Activated T-cell treated with anti-CD3 and anti-CD28 coated beads for 24 hours (primary cell): ENCODE results near the gene UBTD1.
A peak's percentile ranks its signal among the peaks of the same experiment; 100 is the strongest.
"Not testable (repeated sequence)": the region's sequence is repeated elsewhere in the genome, so short reads cannot be mapped to it uniquely, and the experiment has no call there.

Experiments used
- DNase-seq: peaks from one replicate; pipeline ENCODE4 v3.0.0-alpha.2; 2020; ENCODE audit warnings: low read depth

The UBTD1 gene, protein sequence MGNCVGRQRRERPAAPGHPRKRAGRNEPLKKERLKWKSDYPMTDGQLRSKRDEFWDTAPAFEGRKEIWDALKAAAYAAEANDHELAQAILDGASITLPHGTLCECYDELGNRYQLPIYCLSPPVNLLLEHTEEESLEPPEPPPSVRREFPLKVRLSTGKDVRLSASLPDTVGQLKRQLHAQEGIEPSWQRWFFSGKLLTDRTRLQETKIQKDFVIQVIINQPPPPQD

DNA sequence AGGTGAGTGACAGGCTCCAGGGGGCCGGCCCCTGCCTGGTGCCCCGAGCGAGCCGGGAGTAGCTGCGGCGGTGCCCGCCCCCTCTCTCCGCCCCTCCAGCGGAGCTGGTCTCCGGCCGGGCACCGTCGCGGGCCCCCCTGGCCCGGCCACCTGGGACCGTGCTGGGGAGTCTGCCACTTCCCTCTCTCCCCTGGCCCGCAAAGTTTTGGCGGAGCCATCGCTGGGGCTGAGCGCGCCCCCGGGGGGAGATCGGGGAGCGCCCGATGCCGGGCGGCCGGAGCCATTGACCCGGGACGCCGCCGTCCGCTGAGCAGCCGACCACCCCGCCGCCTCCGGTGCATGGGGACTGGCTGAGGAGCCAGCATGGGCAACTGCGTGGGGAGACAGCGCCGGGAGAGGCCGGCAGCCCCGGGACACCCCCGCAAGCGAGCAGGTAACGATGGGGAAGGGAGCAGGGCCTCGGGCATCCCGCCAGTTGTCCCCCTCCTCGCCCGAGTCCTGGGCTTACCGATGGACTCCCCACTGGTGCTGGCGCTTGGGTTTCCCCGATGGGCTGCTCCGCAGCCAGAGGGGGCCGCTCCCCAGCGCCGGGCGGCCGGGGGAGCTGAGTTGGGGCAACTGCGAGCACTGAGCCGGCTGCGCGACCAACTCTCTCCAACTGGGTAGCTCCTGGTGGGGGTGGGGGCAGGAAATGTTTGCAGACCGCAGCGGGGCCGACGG is at the start of gene UBTD1:
TSS of gene UBTD1 (plus strand) at position 84 of the 720 bp plus-strand sequence. CDS start at position 364, 280 bp downstream.
- DNase-seq, result peak; percentile 19

DNA sequence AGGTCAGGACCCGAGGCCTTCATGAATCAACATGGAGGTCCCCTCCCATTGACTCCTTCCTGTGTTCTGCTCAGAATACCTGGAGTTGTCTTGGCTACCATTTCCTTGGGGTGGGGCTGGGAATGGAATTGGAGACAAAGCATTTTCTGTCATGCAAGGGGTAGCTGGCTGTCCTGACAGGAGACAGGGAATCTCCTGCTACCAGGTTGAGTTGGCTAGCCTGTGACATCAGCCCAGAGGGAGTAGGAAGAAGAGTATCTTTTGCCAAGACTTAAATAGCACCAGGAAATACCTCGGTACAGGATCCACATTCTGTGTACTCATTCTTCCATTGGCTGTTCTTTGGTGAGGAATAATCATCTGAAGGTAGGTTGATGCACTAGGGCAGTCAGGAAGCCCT is 47.9 kb upstream of the UBTD1 start:
- DNase-seq, result no peak

DNA sequence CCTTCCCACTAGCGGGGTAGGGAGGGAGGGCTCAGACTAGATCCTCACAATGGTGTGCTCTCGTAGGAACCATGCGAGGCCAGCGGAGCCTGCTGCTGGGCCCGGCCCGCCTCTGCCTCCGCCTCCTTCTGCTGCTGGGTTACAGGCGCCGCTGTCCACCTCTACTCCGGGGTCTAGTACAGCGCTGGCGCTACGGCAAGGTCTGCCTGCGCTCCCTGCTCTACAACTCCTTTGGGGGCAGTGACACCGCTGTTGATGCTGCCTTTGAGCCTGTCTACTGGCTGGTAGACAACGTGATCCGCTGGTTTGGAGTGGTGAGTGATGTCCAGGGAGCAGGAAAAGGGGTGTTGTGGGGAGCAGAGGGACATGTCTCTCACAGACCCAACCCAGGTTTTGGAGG is 47.1 kb upstream of the UBTD1 start:
- no peak for DNase-seq

DNA sequence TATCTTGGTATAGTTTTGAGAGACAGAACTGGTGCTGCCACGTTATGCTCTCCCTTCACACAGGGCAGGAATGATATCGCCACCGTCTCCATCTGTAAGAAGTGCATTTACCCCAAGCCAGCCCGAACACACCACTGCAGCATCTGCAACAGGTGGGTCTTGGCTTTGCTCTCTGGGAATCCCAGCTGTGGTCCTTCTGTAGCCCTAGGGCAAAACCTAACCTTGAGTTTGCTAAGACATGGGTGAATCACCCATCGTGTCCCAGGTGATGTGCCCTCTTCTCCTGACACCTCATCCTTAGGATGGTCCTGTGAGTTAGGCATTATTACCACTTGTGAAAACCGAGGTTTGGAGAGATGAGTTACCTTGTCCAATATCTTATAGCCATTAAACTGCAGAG is 46.4 kb upstream of the UBTD1 start:
- no peak for DNase-seq

DNA sequence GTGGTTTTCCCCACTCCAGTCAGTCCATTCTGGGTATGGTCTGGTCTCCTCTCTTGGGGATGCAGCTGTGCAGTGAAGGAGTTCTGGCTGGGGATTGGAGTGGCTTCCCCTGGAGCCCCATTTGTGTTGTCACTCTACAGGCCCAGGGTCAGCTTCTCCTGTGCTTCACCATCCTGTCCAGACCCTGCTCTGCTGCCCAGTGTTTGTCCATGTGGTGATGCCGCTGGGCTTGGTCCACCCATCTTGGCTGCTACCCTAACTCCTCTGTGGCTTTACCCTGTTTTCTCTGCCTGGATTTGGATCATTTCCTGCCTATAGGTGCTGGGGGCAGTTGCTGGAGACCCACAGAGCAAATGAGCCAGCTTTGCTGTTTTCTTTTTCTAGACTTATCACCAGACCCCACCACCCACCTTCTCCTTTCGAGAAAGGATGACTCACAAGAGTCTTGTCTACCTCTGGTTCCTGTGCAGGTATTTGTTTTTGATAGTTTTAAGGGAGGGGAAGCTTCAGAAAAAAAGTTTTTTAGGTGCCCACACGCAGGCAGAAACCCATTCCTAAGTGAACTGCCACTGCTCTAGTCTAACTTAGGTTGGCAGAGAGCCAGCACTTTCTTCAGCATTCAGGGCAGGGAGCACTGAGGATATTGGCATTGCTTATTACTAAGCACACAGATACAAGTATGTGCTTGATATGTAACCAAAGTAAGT is 44.2 kb upstream of the UBTD1 start:
- peak; percentile 23 for DNase-seq

DNA sequence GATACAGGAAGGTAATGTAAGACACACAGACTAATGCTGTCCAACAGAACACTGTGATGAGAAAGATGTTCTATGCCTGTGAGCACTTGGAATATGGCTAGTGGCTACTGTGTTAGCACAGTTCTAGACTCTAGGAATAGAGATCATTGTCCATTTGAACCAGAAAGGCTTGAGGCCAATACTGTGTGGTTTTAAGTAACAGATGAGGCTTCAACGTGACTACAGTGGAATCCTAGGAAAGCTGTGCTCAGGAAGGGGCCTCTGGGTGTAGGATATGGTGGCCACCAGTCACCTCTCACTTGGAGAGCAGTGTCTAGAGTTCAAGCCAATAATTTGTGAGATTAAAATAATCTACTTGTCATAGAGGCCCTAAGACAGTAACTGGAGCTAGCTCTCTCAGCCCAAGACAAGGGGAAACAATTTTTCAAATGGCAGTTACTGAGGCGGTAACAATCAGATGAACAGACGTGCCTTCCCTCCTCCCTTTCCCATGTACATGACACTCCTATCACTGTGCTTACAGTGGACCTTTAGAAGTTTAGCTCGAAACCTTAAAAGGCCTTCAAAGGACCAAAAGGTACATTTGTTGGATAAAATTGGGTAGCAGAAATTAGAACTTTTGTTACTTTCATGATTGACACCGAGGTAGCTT is 42.6 kb upstream of the UBTD1 start:
- no peak for DNase-seq

DNA sequence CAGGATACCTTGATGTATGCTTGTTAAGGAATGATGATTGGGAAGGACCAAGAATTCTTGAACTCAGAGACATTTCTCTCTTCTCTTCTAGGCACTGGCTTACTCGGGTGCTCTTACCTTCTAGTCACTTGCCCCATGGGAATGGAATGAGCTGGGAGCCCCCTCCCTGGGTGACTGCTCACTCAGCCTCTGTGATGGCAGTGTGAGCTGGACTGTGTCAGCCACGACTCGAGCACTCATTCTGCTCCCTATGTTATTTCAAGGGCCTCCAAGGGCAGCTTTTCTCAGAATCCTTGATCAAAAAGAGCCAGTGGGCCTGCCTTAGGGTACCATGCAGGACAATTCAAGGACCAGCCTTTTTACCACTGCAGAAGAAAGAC is 42.0 kb upstream of the UBTD1 start:
- no peak for DNase-seq

DNA sequence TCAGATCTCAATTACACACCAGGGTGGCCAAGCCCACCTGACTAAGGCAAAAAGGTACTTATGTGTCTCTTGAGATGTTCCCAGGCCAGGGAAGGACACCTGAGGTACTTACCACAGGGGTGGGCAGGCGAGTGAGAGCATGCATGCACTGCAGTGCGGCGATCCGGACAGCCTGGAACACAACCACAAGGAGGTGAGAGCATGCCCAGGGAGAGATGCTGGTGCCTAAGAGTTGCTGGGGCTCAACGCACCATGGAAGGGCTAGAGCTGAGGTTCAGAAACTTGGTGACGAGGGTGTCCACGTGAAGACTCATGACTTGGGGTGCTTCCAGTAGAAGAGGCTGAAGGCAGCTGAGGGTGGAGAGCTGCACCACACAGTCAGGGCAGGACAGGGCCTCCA is 39.6 kb upstream of the UBTD1 start:
- no peak for DNase-seq

DNA sequence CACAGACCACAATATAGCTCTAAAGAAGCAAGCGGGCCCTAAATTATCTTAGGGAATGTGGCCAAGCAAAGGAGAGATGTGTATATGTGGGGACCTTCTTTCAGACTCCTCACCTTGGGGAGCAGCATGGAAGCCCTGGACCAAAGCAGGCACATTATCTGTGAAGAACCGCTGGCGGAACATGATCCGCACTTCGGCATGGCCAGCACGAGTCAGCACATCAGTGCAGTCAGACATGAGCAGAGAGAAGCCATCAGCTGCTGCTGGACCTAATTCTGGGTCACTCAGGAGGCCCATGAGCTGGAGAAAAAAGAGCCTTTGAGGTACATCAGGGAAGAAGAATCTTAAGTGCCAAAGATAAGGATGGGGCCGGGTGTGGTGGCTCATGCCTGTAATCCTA is 38.8 kb upstream of the UBTD1 start:
- DNase-seq, result no peak

DNA sequence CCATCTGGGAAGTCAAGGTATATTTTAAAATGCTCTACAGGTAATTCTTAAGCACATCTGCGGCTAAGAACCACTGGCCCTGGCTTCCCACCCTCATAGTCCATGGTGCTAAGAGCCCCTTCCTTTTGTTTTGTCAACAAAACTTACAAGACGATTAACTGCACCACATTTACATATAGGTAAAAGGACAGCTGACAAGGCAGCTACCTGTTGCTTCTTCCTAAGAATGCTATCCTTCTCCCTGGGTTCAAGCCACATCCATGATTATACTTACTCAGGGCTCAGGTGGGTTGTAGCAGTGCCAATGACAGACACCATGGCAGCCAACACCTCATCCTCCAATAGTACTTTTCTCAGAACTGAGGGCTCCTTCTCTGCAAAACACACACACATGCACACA is 36.4 kb upstream of the UBTD1 start:
- no peak for DNase-seq

DNA sequence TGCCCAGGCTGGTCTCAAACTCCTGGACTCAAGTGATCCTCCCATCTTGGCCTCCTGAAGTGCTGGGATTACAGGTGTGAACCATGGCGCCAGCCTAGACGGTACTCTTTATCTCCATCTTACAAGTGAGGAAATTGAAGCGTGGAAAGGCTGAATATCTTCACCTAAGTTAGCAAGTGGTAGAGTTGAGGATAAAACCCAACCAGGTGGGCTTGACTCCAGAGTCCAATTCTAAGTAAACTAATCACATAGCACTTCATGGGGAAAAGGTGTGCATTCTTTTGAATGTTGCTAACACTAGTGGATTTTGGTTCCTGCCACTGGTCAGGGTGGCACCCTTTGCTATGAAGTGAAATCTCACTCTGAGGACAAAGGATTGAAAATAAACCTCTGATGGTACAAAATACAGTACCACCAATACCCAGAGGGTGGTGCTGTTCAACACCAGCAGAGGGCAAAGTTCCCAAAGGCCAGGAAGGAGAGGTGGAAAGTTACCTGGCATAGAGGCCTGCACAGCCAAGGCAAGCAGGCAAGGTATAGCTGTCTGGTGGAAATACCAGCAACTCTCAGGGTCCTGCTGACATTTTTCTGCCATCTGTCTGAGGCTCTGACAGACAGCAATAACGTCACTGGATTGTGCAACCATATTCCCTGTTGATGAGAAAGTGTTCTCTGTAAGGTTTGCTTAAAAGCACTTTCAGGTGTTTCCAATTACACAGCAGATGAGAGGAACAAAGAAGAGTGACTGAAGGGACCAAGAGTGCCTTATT is 35.2 kb upstream of the UBTD1 start:
- DNase-seq, result peak; percentile 30

DNA sequence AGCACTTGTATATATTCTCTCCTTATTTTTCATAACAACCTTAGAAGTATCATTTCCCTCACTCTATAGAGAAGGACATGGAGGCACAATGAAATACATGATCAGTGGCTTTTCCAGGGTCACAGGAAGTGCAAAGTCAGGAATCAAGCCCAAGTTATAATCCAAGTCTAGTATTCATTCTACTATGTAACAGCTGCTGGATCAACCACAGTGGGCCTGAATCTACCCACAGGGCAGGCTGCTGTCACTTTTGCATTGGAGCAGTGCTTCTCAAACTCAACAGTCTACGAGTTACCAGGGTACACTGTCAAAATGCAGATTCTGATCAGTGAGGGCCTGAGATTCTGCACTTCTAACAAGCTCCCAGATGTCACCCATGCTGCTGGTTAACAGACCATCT is 34.5 kb upstream of the UBTD1 start:
- no peak for DNase-seq

DNA sequence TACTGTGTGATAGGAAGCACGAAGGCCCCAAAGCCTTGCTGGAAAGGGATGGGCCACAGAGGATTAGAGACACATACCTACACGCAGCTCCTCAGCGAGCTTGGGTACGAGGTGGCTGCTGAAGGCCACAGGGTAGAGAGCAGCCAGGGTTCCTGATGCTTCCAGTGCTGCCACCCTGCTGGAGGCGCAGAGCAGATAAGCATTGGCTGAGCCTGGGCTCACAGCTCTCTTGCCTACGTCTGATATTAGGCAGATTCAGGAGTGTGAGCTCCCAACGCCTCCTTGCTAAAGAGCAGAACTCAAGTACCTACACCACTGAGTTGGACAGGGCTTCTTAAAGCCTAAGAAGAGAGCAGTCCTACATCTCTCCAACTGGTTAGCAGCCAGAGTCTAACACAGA is 32.7 kb upstream of the UBTD1 start:
- DNase-seq, result no peak

DNA sequence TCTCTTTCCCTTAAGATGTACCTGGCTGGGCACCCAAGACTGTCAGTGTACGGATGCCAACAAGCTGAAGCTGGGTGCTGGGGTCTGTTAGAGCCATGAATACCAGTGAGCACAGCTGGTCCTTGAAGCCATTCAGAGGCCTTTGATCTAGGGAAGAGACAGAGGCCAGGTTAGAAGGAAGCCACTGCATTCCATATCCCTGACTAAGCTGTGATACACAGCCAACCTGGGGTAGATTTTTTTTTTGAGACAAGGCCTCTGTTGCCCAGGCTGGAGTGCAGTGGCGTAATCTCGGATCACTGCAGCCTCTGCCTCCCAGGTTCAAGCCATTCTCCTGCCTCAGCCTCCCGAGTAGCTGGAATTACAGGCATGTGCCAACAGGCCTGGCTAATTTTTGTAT is 32.0 kb upstream of the UBTD1 start:
- no peak for DNase-seq

DNA sequence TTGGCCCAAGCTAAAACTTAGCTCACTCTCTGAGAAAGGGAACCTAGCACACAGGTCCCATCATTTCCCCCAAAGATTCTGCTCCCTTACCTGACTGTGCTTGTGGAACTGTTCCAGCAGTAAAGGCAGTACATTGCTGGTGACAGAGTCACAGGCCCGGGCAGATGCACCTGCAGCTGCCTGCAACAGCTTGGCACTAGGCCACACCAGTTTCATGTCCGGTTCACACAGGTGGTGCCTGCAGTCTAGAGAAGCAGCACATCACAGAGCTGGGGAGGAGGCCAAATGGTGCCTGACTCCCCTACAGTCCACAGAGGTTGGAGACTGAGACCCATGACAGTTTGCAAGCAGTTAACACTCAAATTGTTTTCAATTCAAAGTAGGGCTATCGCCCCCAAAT is 30.6 kb upstream of the UBTD1 start:
- DNase-seq, result no peak

DNA sequence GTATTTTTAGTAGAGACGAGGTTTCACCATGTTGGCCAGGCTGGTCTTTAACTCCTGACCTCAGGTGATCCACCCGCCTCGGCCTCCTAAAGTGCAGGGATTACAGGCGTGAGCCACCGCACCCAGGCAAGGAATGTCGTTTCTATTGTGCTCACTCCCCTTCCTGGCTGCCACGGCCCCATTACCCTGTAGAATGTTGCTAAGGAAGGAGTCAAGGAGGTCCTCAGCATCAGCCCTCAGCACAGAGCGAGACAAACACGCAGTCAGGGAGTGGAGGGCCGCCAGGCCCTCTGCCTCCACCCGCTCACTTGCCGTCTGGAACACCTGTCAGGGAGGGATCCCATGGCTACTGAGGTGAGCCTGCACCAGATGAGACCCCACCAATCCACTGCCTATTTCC is 29.9 kb upstream of the UBTD1 start:
- DNase-seq, result not testable (repeated sequence)

DNA sequence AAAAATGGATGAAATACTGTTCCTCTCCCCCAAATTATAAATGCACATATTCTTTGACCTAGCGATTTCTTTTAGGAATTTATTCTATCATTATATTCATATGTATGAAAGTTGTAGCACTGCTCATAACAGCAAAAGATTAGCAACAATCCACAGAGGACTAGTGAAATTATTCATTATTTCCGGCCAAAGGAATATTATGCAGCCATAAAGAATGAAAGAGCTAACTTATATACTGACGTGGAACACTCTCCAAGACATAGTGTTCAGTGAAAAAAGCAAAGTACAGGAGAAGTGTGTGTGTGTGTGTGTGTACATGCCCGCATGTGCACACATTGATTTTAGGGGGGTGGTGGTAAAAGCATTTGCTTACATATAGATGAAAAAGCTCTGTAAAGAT is 23.8 kb upstream of the UBTD1 start:
- no peak for DNase-seq

DNA sequence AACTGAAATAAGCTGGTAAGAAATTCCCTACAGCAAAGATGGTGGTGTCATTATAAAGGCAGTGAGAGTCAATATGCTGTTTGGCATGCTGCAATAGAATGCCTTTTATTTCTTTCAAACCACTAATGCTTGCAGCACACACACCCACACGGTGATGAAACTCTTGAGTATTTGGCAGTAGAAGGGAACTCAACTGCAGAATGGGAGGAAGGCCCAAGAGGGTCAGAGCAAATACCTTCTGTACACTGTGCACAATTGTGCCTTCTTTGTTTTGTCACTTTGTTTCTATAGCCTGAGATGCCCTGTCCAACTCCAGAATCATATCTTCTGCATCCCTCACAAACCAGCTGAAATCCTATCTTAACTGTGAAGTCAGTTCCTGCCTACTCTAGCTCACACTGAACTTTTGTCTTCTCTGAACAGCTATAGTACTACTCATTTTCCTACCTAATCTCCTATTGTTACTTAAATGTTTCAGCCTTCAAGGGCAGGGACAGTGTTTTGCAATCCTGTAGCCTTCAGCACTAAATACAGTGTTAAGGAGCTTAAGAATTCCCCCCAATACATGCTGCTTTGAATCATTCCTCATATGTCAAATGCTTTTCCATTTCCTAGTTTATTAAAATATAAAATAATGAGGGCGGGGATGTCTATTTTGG is 22.7 kb upstream of the UBTD1 start:
- DNase-seq, result no peak

DNA sequence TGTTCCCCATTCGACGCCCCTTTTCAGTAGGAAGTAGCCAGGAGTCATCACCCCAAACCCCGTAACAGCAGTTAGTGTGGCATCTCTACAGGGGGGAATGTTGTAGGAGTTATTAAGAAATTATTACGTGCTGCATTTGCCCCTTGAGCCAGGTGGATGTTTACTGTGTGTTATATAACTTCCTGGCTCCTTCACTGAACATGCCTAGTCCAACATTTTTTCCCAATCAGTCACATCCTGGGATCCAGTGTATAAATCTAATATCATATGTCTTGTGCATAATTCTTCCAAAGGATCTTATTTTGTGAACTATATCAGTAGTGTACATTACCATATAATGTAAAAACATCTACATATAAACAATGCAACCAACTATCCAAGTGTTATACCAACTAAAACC is 19.3 kb upstream of the UBTD1 start:
- DNase-seq, result not testable (repeated sequence)

DNA sequence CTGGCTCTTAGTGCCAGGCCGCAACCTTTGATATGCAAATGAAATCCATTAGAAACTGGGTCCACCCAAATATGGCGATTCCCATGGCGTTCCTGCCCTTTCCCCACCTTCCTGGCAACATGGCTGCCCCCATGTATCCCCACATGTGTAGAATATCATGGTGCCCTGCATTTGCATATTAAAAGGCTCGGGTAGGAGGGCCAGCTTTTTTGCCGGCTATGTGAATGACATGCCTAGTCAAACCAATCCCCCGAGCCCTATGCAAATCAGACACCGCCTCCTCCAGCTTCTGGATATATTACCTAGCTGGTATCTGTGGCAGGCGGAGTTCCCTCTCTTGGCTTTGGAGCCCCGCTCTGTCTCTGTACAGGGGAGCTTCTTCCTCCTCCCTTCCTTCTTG is 18.8 kb upstream of the UBTD1 start:
- DNase-seq, result no peak

DNA sequence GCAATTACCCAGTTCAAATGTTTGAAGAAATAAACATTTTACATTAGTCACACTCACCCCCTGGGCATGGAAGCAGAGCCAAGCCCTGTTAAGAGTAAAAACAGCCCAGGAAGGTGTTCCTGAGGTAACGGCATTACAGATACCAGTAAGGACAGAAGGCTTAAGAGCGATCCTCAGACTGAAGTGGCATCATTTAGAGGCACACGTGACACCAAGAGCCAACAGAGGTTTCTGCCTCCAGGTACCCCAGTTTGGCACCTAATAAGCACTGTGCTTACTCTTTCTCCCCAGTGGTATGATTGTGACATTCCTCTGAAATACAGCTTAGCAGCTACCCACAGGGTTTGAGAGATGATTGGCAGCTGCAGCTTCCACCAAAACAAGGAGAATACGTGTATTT is 17.7 kb upstream of the UBTD1 start:
- DNase-seq, result no peak

DNA sequence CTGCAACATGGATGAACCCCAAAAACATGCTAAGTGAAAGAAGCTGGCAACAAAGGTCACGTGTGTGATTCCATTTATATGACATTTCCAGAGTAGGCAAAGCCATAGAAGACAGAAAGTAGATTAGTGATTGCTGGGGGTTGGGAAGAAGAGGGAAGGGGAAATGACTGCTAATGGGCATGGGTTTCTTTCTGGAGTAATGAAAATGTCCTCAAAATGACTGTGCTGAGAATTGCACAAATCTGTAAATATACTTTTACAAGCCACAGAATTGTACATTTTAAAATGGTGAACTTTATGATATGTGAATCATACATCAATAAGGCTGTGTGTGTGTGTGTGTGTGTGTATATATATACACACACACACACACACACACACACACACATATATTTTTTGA is 16.3 kb upstream of the UBTD1 start:
- no peak for DNase-seq
